Hematopoietic multipotent progenitor cell treated with erythropoietin and hydrocortisone succinate and interleukin-3 and kit ligand, for 4 days (in vitro differentiated cells): ENCODE results near the gene UBC.
"Not testable (repeated sequence)": the region's sequence is repeated elsewhere in the genome, so short reads cannot be mapped to it uniquely, and the experiment has no call there.

Source experiments
- DNase-seq: peaks from one replicate; pipeline ENCODE4 v3.0.0-alpha.2; 2015

Gene UBC

DNA sequence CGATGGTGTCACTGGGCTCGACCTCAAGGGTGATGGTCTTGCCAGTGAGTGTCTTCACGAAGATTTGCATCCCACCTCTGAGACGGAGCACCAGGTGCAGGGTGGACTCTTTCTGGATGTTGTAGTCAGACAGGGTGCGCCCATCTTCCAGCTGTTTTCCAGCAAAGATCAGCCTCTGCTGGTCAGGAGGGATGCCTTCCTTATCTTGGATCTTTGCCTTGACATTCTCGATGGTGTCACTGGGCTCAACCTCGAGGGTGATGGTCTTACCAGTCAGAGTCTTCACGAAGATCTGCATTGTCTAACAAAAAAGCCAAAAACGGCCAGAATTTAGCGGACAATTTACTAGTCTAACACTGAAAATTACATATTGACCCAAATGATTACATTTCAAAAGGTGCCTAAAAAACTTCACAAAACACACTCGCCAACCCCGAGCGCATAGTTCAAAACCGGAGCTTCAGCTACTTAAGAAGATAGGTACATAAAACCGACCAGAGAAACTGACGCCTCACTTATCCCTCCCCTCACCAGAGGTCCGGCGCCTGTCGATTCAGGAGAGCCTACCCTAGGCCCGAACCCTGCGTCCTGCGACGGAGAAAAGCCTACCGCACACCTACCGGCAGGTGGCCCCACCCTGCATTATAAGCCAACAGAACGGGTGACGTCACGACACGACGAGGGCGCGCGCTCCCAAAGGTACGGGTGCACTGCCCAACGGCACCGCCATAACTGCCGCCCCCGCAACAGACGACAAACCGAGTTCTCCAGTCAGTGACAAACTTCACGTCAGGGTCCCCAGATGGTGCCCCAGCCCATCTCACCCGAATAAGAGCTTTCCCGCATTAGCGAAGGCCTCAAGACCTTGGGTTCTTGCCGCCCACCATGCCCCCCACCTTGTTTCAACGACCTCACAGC, 717 bp downstream of the UBC start:
- DNase-seq: peak; percentile 95

DNA sequence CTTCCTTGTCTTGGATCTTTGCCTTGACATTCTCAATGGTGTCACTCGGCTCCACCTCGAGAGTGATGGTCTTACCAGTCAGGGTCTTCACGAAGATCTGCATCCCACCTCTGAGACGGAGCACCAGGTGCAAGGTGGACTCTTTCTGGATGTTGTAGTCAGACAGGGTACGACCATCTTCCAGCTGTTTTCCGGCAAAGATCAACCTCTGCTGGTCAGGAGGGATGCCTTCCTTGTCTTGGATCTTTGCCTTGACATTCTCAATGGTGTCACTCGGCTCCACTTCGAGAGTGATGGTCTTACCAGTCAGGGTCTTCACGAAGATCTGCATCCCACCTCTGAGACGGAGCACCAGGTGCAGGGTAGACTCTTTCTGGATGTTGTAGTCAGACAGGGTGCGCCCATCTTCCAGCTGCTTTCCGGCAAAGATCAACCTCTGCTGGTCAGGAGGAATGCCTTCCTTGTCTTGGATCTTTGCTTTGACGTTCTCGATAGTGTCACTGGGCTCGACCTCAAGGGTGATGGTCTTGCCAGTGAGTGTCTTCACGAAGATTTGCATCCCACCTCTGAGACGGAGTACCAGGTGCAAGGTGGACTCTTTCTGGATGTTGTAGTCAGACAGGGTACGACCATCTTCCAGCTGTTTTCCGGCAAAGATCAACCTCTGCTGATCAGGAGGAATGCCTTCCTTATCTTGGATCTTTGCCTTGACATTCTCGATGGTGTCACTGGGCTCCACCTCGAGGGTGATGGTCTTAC, 1.7 kb downstream of the UBC start:
- not testable (repeated sequence) for DNase-seq

DNA sequence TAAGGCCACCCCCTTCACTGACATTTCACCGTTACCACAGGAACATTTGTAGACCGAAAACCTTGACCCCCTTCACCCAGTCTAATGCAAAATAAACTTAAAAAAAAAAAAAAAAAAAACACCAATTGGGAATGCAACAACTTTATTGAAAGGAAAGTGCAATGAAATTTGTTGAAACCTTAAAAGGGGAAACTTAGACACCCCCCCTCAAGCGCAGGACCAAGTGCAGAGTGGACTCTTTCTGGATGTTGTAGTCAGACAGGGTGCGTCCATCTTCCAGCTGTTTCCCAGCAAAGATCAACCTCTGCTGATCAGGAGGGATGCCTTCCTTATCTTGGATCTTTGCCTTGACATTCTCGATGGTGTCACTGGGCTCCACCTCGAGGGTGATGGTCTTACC, 2.9 kb downstream of the UBC start:
- not testable (repeated sequence) for DNase-seq

DNA sequence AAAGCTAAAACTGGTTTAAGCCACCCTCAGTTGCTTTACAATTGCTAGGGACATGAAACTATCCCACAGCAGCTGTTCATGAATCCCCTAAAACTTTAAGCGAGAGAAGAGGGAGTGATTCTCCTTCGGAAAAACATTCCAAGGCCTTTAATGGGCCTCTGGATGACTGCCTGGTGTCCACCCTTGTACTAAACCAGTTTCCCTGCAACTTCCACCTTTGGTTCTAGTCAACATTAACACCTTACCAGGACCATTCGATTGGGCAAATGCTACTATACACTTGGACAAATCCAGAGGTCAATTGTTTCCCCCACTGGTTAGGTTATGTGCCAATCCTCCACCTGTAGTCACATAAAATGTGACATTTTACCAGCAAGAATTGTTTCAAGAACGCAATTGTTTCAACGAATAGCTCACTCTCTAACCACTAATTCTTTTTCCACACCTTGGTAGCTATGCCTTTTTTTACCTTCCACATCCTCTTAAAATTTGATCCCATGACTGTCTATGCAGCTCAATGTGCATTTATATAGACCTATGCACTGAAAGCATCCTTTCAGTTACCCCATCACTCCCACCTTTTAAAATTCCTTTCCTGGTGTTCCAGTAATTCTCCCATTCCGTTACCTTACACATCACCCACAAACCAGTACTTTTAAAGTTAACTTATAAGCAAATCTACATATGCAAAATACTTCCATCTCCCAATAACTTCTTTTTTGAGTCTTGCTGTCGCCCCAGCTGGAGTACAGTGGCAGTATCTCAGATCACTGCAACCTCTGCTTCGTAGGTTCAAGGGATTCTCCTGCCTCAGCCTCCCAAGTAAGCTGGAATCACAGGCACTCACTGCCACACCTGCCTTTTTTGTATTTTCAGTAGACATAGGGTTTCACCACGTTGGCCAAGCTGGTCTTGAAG, 3.6 kb downstream of the UBC start:
- DNase-seq: no peak

DNA sequence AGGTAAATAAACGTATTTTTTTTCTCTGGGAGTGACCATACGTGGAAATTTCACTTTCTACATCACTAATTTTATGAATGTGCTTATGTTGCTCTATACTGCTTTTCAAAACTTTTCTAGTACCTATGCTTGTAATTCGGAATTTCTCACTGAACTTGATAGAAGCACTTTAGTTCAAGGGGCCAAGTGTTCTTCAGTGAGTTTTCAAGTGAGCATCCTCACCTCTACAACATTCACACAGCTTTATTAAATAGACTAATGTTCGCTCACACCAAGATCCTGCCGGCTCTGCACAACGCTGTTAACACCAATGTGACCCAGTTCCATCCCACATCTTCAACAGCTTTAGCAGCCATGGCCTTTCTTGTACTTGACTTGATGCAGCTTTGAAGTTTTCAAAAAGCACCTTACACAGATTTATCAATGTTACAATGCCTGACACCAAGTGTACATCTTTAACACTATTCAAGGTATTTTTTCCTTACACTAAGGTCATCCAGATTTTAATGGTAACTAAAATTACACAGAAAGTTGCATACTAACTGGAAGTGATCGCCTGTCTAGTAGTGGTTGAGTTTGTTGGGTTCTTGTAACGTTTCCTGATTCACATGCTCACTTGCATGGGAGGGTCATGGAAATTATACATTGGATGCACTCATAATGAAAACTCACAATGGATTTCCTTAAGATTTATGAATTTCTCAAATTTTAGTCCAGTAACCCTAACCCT, 4.5 kb downstream of the UBC start:
- no peak for DNase-seq

DNA sequence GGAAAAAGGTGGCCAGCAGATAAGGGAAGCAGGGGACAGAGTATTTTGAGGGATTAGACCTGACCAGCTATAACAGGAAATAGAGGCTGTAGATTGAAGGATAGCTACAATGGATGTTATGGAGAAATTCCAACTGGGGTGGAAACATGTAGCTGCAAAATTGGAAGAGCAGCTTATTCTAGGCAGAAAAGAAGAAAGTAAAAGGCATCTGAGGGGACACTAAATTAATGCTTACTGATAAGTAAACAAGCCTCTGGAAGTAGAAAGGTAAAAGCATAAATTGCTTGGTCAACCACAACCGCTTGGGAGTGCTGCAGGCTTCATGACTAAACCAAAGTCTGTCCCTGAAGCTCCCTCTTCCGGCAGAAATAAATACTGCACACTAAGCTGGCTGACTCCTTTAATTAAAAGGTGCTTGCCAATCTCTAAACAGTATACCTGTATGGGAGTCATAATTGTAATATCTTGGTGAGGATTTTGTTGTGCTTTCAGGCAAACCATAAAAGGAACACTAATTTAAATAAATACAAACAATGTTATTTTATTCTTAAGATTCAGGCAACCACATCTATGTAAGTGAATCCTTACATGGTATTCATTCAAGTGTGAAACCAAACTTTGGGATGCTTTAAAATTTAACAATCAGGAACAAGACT, 7.7 kb downstream of the UBC start:
- DNase-seq: peak; percentile 97

DNA sequence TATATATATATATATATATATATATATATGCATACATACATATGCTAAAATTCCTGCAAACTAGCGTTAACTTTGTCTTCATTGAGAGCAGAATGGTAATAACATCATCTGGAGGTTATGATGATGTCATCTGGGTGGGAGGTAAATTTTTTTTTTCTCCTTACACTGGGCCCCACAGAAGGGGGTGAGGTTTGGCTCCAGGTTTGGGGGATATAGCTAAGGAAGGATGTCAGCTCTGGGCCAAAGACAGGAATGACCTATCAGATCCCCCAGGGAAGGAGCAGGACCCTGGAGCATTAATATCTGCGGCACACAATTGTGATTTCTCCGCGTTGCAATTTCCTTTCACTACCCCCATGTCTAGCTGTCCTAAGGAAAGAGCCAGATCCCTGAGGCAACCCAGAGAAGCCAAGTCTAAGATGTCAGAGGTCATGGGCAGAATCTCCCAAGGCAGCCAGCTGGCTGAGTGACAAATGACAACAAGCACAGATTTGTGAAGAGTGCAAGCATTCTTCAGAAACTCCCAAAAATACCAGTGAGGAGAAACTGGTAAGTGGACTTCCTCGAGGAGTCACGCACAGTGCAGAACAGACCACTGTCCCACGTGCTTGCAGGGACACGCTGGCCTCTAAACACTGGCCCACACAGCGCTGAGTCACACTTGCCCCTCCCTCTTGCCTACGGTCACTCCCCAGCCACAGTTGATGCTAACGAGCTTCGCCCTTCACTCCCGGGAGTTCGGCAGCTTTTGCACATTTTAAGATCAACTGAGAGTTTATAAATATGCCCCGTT, 9.9 kb downstream of the UBC start:
- DNase-seq: peak; percentile 50

DNA sequence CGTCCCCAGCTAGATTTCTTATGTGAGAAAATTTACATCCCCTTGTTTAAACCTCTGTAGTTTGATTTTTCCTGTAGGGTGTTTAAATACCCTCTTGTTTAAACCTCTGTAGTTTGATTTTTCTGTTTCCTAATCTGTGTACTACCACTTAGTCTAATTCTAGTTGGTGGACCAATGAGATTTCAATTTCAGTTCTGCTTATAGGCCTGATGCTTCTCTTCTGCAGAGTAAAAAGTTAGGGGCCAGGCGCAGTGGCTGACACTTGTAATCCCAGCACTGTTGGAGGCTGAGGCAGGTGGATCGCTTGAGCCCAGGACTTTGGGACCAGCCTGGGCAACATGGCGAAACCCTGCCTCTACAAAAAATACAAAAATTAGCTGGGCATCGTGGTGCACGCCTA, 11.5 kb downstream of the UBC start:
- no peak for DNase-seq

DNA sequence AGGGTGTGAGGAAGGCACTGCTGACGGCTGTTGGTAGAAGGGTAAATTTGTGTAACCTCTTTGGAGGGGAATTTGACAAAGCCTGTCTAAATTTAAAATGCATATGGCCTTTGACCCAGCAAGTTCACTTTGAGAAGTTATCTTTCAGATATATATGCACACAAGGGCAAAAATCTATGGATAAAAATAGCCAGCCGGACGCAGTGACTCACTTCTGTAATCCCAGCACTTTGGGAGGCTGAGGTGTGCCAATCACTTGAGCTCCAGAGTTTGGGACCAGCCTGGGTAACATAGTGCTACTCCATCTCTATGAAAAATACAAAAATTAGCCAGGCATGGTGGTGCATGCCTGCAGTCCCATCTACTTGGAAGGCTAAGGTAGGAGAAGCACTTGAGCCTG, 13.4 kb downstream of the UBC start:
- DNase-seq: no peak

DNA sequence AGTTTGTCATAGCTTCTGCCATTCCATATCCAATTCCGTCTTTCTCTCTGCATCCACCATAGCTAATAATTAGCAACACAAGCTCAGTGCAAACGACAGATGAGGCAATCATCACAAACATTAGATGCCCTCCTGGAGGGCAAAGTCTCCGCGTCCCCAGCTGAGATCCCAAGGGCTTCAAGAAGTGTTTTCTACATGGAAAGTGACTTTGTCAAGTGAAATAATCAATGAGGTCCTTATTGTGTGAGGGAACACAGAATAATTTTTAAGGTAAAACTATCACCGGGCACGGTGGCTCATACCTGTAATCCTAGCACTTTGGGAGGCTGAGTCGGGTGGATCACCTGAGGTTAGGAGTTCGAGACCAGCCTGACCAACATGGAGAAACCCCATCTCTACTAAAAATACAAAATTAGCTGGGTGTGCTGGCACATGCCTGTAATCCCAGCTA, 14.1 kb downstream of the UBC start:
- DNase-seq: not testable (repeated sequence)

DNA sequence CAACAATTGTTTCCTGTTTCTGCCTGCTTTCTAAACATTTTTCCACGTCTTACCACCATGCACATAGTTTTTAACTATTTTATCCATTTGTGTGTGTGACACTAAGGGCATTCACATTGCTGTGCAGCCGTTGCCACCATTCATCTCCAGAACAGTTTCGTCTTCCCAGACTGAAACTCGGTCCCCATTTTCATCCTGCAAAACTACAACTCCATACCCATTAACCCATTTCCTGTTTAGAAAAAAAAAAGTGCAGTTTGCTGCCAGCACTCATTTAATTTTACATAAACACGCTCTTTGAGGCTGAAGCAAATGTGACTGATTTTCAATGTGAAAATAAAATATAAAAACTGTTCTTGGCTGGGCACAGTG, 15.5 kb downstream of the UBC start:
- DNase-seq: no peak

DNA sequence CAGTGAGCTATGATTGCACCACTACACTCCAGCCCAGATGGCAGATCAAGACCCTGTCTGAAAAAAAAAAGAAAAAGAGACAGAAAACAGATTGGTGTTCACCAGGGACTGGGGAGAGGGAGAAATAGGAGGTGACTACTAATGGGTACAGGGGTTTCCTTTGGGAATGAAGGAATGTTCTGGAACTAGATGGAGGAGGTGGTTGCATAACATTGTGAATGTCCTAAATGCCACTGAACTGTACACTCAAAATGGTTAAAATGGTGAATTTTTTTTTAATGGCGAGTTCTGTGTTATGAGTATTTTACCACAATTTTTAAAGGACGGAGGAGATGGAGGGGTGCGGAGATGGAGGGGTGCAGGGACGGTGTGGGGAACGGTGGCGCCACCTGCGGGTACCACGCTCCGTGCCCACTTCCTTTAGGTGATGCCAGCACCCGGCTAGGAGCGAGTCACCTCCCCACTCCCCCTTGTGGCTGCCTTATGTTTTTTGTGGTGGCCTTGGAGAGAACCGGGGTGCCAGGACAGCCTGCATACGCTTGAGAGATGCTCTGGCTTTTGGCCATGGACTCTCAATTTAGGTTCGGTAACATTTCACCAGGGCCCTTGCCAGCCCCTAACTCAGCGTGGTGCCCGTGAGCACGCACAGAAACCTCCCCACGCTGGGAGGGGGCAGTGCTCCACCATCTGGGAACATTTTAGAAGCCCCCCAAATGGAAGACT, 16.1 kb downstream of the UBC start:
- peak; percentile 90 for DNase-seq

DNA sequence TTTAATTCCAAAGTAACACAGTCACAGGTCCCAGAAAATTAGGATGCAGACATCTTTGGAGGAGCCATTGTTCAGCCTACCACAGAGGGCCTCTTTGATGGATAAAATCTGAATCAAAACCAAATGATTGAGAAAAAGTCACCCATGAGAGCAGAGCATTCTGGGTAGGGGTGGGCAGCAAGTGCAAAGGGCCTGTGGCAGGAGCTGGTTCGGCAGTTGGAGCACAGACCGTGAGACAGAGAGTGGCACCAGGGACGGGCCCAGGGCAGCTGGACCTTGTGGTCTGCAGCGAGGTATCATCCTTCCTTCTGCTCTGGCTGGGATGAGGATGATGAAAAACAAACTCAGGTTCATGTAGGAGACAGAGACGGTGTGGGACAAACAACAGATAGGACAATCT, 18.0 kb downstream of the UBC start:
- DNase-seq: no peak

DNA sequence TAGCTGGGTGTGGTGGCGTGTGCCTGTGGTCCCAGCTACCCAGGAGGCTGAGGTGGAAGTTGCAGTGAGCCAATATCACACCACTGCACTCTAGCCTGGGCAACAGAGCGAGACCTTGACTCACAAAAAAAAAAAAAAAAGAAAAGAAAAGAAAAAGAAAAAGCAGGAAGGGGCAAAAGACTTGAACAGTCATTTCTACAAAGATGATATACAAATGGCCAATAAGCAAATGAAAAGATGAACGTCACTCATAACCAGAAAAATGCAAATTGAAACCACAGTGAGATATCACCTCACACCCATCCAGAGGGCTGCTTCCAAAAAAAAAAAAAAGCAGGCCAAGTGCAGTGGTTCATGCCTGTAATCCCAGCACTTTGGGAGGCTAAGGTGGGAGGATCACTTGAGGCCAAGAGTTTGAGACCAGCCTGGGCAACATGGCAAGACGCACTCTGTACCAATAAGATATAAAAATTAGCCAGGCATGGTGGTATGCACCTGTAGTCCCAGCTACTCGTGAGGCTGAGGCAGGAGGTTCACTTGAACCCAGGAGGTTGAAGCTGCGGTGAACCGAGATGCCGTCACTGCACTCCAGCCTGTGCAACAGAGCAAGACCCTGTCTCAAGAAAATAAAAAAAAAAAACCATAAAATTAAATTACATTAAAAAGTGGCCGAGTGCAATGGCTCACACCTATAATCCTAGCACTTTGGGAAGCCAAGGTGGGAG, 20.5 kb downstream of the UBC start:
- DNase-seq: no peak

DNA sequence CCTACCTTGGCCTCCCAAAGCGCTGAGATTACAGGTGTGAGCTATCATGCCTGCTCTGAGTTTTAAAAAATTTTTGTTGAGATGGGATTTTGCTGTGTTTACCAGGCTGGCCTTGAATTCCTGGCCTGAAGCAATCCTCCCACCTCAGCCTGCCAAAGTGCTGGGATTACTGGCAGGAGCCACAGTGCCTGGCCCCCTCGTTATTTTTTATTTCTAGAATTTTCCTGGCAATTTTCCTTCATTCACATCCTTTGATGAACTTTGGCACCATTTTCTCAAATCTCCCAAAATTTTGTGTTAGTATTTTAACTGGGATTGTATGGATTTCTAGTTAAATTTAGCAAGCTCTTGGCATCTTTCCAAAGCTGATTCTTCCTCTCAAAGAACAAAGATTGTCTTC, 26.2 kb downstream of the UBC start:
- no peak for DNase-seq

DNA sequence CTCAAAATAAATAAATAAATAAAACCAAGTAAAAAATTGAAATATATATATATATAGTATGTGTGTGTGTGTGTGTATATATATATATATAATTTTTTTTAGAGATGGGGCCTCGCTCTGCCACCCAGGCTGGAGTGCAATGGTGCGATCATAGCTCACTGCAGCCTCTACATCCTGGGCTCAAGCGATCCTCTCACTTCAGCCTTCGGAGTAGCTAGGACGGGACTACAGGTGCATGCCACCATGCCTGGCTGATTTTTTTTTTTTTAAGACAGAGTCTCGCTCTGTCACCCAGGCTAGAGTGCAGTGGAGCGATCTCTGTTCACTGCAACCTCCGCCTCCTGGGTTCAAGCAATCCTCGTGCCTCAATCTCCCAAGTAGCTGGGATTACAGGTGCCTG, 26.7 kb downstream of the UBC start:
- not testable (repeated sequence) for DNase-seq

DNA sequence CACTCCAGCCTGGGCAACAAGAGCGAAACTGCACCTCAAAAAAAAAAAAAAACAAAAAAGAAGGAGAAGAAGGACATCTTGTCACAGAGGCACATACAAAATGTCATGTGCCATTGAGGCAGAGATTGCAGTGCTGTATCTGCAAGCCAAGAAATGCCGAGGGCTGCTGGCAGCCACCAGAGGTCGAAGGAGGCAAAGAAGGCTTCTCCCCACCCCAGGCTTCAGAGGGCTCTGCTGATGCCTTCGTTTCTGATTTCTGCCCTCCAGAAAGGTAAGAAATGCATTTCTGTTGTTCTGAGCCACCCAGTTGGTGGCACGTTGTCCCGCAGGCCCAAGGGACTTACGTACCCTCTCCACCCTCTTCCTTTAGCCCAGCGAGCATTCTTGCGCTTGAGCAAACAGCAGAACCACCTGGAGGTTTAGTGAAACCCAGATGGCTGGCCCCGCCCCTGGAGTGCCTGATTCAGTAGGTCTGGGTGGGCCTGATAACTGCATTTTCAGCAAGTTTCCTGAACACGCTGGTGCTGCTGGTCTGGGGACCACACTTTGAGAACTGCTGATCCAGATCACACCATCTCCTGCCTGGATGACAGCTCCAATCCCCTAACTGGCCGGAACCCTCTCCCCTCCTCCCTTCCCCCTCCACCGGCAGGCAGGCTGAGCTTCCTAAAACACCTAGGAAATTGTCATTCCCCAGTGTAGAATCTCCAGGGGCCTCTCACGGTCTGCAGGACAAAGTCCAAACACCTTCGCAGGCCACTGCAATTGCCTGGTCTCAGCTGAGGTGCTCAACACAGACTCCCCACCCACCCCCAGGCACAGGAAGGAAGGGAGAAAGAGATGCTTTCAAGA, 29.6 kb downstream of the UBC start:
- DNase-seq: peak; percentile 92
